GM19035 (cell line): Measurements from ENCODE around the gene CFAP68.
"Not testable (repeated sequence)": the region's sequence is repeated elsewhere in the genome, so short reads cannot be mapped to it uniquely, and the experiment has no call there.

Experiments
- ATAC-seq: cut with Tn5 transposase; IDR thresholded peaks from one replicate; pipeline ENCODE4 v1.9.1; 2021; ENCODE audit not compliant: unreplicated experiment

Gene CFAP68

GRCh38 chr11:111917312-111917711 is 38.0 kb downstream of the CFAP68 start:
- ATAC-seq, result no peak

- no peak for ATAC-seq
Measured at GRCh38 chr11:111917788-111918187, 38.4 kb downstream of the CFAP68 start.

GRCh38 chr11:111918390-111919256 is 39.3 kb downstream of the CFAP68 start, which contains the start of gene C11orf52:
C11orf52 (plus strand) TSS chr11:111918913; CDS start chr11:111918973, 60 bp downstream.
- no peak for ATAC-seq

GRCh38 chr11:111920908-111921307 is 41.6 kb downstream of the CFAP68 start:
- no peak for ATAC-seq

- no peak for ATAC-seq
Measured at GRCh38 chr11:111921541-111922230, 42.3 kb downstream of the CFAP68 start.

- no peak for ATAC-seq
Measured at GRCh38 chr11:111922803-111923202, 43.5 kb downstream of the CFAP68 start.

GRCh38 chr11:111923351-111923788 is 44.0 kb downstream of the CFAP68 start:
- ATAC-seq, result no peak

- no peak for ATAC-seq
Measured at GRCh38 chr11:111923951-111924350, 44.6 kb downstream of the CFAP68 start.

GRCh38 chr11:111925953-111926352 is 46.6 kb downstream of the CFAP68 start:
- no peak for ATAC-seq

- peak; percentile 94 for ATAC-seq
Measured at GRCh38 chr11:111926505-111927391, 47.4 kb downstream of the CFAP68 start.

GRCh38 chr11:111930472-111930871 is 51.1 kb downstream of the CFAP68 start:
- ATAC-seq, result no peak

GRCh38 chr11:111932611-111932950 is 53.2 kb downstream of the CFAP68 start:
- ATAC-seq, result no peak

- ATAC-seq, result not testable (repeated sequence)
Measured at GRCh38 chr11:111933176-111933575, 53.8 kb downstream of the CFAP68 start.

- ATAC-seq, result no peak
Measured at GRCh38 chr11:111933872-111934271, 54.5 kb downstream of the CFAP68 start.

- no peak for ATAC-seq
Measured at GRCh38 chr11:111934306-111934705, 55.0 kb downstream of the CFAP68 start.
